PC-9 (cell line): Measurements from ENCODE around the gene CD2AP.

ENCODE experiments used
- EZH2 ChIP-seq: fragments of 200-600 bp; sonication (generic); IDR thresholded peaks from 2 replicates; pipeline ENCODE4 v1.8.0; 2017; ENCODE audit warnings: antibody characterized with exemption, low read depth
- TF ChIP-seq, protein P1 (sequence below): fragments of 200-600 bp; sonication (generic); conservative IDR thresholded peaks from 2 replicates; pipeline ENCODE4 v1.6.1; 2017; ENCODE audit warnings: mixed run types, antibody characterized with exemption, mild to moderate bottlenecking, moderate library complexity

DNA sequence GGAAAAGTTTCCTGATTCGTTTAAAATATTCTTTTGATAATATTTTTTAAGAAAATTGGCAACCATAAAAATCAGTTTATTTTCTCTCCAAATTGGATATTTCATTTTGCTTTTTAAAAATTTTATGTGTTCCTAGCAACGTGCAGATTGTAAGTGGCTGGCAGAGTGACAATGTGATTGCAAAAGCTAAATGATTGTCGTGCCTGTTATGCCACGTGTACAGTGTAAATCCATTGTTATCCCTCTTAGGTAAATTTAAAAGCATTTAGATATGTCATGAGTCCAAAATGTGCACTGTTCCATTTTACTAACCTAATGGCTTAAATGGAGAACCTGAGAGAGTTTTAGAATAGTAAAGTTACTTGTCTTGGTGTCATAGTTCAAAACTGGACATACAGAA is 126.4 kb downstream of the CD2AP start:
- TF ChIP-seq, protein P1, sequence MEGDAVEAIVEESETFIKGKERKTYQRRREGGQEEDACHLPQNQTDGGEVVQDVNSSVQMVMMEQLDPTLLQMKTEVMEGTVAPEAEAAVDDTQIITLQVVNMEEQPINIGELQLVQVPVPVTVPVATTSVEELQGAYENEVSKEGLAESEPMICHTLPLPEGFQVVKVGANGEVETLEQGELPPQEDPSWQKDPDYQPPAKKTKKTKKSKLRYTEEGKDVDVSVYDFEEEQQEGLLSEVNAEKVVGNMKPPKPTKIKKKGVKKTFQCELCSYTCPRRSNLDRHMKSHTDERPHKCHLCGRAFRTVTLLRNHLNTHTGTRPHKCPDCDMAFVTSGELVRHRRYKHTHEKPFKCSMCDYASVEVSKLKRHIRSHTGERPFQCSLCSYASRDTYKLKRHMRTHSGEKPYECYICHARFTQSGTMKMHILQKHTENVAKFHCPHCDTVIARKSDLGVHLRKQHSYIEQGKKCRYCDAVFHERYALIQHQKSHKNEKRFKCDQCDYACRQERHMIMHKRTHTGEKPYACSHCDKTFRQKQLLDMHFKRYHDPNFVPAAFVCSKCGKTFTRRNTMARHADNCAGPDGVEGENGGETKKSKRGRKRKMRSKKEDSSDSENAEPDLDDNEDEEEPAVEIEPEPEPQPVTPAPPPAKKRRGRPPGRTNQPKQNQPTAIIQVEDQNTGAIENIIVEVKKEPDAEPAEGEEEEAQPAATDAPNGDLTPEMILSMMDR: no peak
- no peak for TF ChIP-seq EZH2
